ENCODE measurements around the gene ZNF584.

ZNF584 gene

DNA sequence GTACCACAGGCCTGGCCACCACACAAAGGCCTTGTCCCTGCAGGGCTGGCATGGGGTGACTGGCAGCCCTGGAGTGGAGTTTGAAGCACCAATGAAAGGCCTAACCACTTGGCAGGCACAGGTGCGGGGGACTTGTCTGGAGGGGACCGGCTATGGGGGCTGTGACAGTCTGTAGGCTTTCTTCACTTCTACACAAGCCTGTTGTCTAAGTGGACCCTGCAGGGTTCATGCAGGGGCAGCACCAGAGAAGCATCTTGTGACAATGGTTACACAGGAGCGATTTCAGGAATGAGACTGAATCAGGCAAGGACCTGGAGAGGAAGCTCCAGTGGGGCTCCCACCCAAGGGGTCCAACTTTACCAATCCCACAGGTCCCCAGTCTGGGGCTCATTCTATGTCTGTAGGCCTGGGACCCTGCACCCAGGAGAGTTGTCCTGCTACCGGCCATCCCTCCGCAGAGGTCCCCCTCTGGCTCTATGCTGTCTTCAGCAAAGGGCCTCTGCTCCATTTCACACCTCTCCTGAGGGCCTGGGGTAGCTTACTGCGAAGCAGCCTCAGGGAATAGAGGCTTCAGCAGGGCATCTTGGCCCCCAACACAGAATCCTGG is 25.3 kb upstream of the ZNF584 start:
- no peak for TF ChIP-seq EZH2phosphoT487 (IDR thresholded peaks at IDR 0.05; ENCODE audit: low read depth)
- TF ChIP-seq, protein P1, sequence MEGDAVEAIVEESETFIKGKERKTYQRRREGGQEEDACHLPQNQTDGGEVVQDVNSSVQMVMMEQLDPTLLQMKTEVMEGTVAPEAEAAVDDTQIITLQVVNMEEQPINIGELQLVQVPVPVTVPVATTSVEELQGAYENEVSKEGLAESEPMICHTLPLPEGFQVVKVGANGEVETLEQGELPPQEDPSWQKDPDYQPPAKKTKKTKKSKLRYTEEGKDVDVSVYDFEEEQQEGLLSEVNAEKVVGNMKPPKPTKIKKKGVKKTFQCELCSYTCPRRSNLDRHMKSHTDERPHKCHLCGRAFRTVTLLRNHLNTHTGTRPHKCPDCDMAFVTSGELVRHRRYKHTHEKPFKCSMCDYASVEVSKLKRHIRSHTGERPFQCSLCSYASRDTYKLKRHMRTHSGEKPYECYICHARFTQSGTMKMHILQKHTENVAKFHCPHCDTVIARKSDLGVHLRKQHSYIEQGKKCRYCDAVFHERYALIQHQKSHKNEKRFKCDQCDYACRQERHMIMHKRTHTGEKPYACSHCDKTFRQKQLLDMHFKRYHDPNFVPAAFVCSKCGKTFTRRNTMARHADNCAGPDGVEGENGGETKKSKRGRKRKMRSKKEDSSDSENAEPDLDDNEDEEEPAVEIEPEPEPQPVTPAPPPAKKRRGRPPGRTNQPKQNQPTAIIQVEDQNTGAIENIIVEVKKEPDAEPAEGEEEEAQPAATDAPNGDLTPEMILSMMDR (IDR thresholded peaks at IDR 0.05; ENCODE audit: low read depth, low read length) = no peak
- H3K36me3 ChIP-seq (replicated peaks; ENCODE audit: low read depth, low read length) = peaks cover 7% of the 10 kb centered on the region
- no peaks in the 10 kb centered on the region for H3K9me3 ChIP-seq (ENCODE audit: insufficient read depth, low read length)
- H3K4me1 ChIP-seq (ENCODE audit: low read length) = peaks cover 30% of the 10 kb centered on the region
- peaks cover 47% of the 10 kb centered on the region for H3K79me2 ChIP-seq (ENCODE audit: low read length)
- H3K9ac ChIP-seq (ENCODE audit: low read length) = no peak overlapping the region
- H2AFZ ChIP-seq (ENCODE audit: low read depth, low read length) = no peak overlapping the region
- H3K27ac ChIP-seq (ENCODE audit: low read length) = no peak overlapping the region
- no peak overlapping the region for H3K4me3 ChIP-seq (ENCODE audit: low read length)
- no peak overlapping the region for H3K4me2 ChIP-seq (ENCODE audit: low read length)
- peaks cover 8% of the 10 kb centered on the region for H4K20me1 ChIP-seq (ENCODE audit: insufficient read depth, low read length)
- H3K27me3 ChIP-seq (ENCODE audit: low read depth, low read length) = no peaks in the 10 kb centered on the region

DNA sequence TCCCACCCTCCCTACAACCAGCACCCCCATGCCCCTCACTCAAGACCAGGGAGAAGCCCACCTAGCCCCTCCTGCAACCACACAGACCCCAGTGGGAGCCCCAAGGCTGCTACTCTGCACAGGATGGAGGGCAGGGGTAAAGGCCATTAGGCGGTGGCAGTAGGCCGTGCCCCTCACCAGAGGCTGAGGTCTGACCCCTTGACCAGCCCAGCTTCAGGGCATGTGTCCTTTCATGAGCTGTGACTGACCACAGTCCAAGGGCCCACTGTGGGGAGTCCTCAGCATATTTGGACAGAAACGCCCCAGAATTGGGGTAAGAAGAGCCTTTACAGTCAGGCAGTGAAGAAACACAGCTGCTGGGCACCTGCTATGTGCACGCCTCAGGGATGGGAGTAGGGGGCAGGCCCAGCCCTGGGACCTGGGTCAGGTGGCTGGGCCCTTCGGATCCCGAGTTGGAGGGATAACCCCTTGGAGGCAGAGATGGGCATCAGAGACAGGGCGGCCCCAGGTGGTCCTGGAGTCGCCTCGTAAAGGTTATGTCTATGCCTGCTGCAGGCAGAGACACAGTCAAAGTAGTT is 23.0 kb upstream of the ZNF584 start:
- Histone ChIP-seq H3K36me3 (replicated peaks; ENCODE audit: low read depth, low read length) (peaks cover 18% of the 10 kb centered on the region), H3K27ac (ENCODE audit: low read length) (peak overlapping the region; percentile 90), H3K4me2 (ENCODE audit: low read length) (peak overlapping the region; percentile 94), H3K9ac (ENCODE audit: low read length) (peak overlapping the region; percentile 95), H4K20me1 (ENCODE audit: insufficient read depth, low read length) (peaks cover 19% of the 10 kb centered on the region), H2AFZ (ENCODE audit: low read depth, low read length) (no peak overlapping the region), H3K79me2 (ENCODE audit: low read length) (peaks cover 61% of the 10 kb centered on the region), H3K4me1 (ENCODE audit: low read length) (peaks cover 32% of the 10 kb centered on the region), H3K9me3 (ENCODE audit: insufficient read depth, low read length) (no peaks in the 10 kb centered on the region), H3K4me3 (ENCODE audit: low read length) (peak overlapping the region; percentile 86), H3K27me3 (ENCODE audit: low read depth, low read length) (no peaks in the 10 kb centered on the region)
- TF ChIP-seq, protein P1 (IDR thresholded peaks at IDR 0.05; ENCODE audit: low read depth, low read length) = no peak
- TF ChIP-seq EZH2phosphoT487 (IDR thresholded peaks at IDR 0.05; ENCODE audit: low read depth) = no peak

DNA sequence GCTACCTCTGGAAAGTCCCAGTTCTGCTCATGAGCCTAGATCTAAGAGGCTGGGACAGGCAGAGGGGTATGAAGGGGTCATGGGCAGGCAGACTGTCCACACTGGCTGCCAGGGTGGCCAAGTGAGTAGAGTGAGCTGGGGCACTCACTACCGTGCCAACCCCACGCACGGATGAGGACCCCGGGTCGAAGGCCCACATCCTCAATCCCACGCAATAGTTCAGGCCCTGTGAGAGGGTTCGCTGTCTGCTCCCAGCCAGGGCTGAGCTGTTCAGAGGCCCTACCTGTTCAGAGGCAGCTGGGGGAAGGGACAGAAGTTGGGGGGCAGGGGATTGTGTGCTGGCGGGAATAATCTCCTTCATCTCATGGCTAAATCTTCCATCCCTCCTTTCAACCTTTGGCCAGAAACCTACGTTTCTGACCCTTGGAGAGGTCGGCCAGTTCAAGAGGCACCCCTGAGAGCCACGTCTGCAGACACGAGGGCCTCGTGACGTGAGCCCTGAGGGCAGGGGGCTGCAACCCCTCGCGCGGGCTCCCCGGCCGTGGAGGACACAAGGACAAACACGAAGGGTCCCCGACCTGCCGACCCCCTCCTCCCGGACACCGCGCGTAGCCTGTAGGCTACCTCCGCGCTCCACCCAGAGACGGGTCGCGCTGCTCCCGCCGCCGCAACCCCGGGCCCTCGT is 22.4 kb upstream of the ZNF584 start:
- H3K4me2 ChIP-seq (ENCODE audit: low read length) = peak overlapping the region; percentile 94
- H3K79me2 ChIP-seq (ENCODE audit: low read length) = peaks cover 67% of the 10 kb centered on the region
- no peak overlapping the region for H2AFZ ChIP-seq (ENCODE audit: low read depth, low read length)
- H3K9ac ChIP-seq (ENCODE audit: low read length) = peak overlapping the region; percentile 95
- H3K9me3 ChIP-seq (ENCODE audit: insufficient read depth, low read length) = no peaks in the 10 kb centered on the region
- peaks cover 24% of the 10 kb centered on the region for H3K36me3 ChIP-seq (replicated peaks; ENCODE audit: low read depth, low read length)
- H3K27ac ChIP-seq (ENCODE audit: low read length) = peak overlapping the region; percentile 90
- peaks cover 25% of the 10 kb centered on the region for H4K20me1 ChIP-seq (ENCODE audit: insufficient read depth, low read length)
- H3K4me3 ChIP-seq (ENCODE audit: low read length) = peak overlapping the region; percentile 86
- no peaks in the 10 kb centered on the region for H3K27me3 ChIP-seq (ENCODE audit: low read depth, low read length)
- TF ChIP-seq, protein P1 (IDR thresholded peaks at IDR 0.05; ENCODE audit: low read depth, low read length) = no peak
- TF ChIP-seq EZH2phosphoT487 (IDR thresholded peaks at IDR 0.05; ENCODE audit: low read depth) = no peak
- H3K4me1 ChIP-seq (ENCODE audit: low read length) = peaks cover 32% of the 10 kb centered on the region

DNA sequence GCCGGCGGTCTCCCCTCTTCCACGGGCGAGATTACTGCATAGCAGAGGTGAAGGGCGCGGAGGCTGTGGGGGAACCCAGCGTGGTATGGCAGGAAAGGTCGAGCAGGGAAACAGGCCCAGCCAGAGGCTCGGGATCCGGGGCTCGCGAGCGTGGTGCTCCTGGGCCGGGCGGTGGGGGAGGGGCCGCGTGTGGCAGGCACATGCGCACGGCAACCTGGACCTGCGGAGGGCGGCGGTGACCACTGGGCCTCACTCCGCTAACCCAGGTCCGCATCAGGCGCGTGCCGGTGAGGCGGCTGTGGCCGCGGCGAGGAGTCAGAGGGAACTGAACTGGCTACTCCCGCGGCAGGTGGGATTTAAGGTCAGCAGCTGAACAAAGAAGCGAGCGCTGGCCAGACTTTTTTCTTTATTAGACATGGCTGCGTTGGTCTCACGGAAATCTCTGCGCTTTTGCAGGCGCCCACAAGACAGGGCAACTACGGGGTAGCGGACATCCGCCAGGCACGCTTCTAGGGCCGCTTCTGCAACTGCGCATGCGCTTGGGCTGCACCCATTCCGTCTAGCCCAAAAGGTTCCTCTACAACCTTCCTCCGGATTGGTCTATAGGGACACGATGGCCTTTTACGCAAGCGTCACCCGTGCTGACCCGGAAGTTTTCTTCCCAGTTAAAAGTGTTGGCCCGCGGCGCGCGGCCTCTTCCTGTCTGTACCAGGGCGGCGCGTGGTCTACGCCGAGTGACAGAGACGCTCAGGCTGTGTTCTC is 21.7 kb upstream of the ZNF584 start, which contains the start of gene RPS5:
RPS5 (plus strand) TSS at position 694 of the 762 bp plus-strand sequence. CDS start 869 bp downstream, outside the sequence.
- Histone ChIP-seq H3K9me3 (ENCODE audit: insufficient read depth, low read length) (no peaks in the 10 kb centered on the region), H3K4me1 (ENCODE audit: low read length) (peaks cover 32% of the 10 kb centered on the region), H3K27ac (ENCODE audit: low read length) (peak within 1 kb of the TSS; percentile 90), H2AFZ (ENCODE audit: low read depth, low read length) (no peak within 1 kb of the TSS), H3K27me3 (ENCODE audit: low read depth, low read length) (no peaks in the 10 kb centered on the region), H3K4me3 (ENCODE audit: low read length) (peak within 1 kb of the TSS; percentile 86), H3K36me3 (replicated peaks; ENCODE audit: low read depth, low read length) (peaks cover 25% of the 10 kb centered on the region), H3K4me2 (ENCODE audit: low read length) (peak within 1 kb of the TSS; percentile 94), H3K9ac (ENCODE audit: low read length) (peak within 1 kb of the TSS; percentile 95), H3K79me2 (ENCODE audit: low read length) (peaks cover 74% of the 10 kb centered on the region), H4K20me1 (ENCODE audit: insufficient read depth, low read length) (peaks cover 26% of the 10 kb centered on the region)
- TF ChIP-seq, protein P1 (IDR thresholded peaks at IDR 0.05; ENCODE audit: low read depth, low read length) = no peak
- no peak for TF ChIP-seq EZH2phosphoT487 (IDR thresholded peaks at IDR 0.05; ENCODE audit: low read depth)

Data from OCI-LY3 (cell line).